ENCODE measurements around the gene CNOT2.

DNA sequence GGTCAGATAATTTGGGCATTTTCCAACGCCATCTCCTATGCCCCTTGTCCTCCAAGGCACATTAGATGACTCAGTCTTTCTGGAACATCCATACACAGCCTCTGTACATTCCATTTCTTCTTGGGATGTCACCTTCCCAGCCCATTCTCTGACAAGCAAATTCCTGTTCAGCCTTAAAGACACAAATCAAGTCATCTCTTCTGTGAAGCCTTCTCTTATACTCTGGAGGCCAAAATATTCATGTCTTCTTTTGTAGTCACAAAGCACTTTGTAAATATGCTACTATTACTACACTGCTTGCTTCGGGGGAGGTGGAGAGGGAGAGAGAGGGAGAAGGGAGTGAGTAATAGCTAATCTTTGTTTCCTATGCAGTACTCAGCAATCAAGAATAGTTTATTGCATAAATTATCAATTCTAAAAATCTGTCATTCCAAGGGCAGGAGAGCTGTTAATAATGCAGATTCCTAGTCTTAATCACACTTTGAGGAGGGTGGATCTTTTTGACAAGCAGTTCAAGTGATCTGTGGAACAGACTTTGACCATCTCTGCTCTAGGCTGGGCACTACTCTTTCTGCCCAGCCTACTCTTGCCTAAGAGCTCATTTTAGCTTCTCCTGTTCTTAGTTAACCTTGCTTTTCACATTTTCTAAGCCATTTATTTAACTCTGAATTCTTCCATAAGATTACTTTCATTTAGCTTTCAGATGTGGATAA lies 150.7 kb downstream of the CNOT2 start:
- TF ChIP-seq, protein P1, sequence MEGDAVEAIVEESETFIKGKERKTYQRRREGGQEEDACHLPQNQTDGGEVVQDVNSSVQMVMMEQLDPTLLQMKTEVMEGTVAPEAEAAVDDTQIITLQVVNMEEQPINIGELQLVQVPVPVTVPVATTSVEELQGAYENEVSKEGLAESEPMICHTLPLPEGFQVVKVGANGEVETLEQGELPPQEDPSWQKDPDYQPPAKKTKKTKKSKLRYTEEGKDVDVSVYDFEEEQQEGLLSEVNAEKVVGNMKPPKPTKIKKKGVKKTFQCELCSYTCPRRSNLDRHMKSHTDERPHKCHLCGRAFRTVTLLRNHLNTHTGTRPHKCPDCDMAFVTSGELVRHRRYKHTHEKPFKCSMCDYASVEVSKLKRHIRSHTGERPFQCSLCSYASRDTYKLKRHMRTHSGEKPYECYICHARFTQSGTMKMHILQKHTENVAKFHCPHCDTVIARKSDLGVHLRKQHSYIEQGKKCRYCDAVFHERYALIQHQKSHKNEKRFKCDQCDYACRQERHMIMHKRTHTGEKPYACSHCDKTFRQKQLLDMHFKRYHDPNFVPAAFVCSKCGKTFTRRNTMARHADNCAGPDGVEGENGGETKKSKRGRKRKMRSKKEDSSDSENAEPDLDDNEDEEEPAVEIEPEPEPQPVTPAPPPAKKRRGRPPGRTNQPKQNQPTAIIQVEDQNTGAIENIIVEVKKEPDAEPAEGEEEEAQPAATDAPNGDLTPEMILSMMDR (IDR thresholded peaks at IDR 0.05) = no peak
- TF ChIP-seq POLR2AphosphoS5 (IDR thresholded peaks at IDR 0.05; ENCODE audit: low read depth, low read length) (no peak), SIN3A (IDR thresholded peaks at IDR 0.05; ENCODE audit: borderline replicate concordance, insufficient read depth, low read depth, low read length) (no peak)
